CD4-positive, alpha-beta memory T cell (primary cell): Measurements from ENCODE around the gene NT5C3B. TPM values are rescaled to one million over a fixed set of nuclear protein-coding genes. Genes with fewer than 3 reads are reported as not detected.
A peak's percentile ranks its signal among the peaks of the same experiment; 100 is the strongest.

Experiments used
- CTCF ChIA-PET: fragments of 350-600 bp; sonication (Branson Sonifier 250); formaldehyde crosslinking; loops from one replicate; lab custom pipeline; 2021; ENCODE audit warnings: inconsistent platforms; ENCODE audit not compliant: partially characterized antibody; lab: Charles Lee
- POLR2A ChIA-PET: fragments of 350-600 bp; sonication (Branson Sonifier 250); formaldehyde crosslinking; loops from one replicate; lab custom pipeline; 2021; ENCODE audit not compliant: partially characterized antibody; lab: Charles Lee
- DNase-seq, 5 donors: peaks; one replicate each; pipeline versions ENCODE4 v3.0.0 to v3.0.0-alpha.2; 2020 to 2022; ENCODE audit warnings: mixed read lengths in 1 of 5
- H3K27ac ChIP-seq: one replicate; pipeline ENCODE4 v1.7.0; 2013; ENCODE audit warnings: low read depth, low read length
- H3K27me3 ChIP-seq: 2 replicates; pipeline ENCODE4 v1.7.0; 2013; ENCODE audit warnings: mild to moderate bottlenecking, low read length, moderate library complexity; ENCODE audit not compliant: insufficient read depth
- H3K36me3 ChIP-seq: 2 replicates; pipeline ENCODE4 v1.7.0; 2013; ENCODE audit warnings: mild to moderate bottlenecking, low read length, moderate library complexity; ENCODE audit not compliant: insufficient read depth
- H3K4me1 ChIP-seq: 2 replicates; pipeline ENCODE4 v1.7.0; 2013; ENCODE audit warnings: mild to moderate bottlenecking, low read length, moderate library complexity; ENCODE audit not compliant: insufficient read depth
- H3K4me3 ChIP-seq, 2 donors: one replicate each; pipeline ENCODE4 v1.7.0; 2013; ENCODE audit warnings: low read length in 2 of 2, mild to moderate bottlenecking in 1 of 2
- H3K9me3 ChIP-seq, 2 donors: one replicate each; pipeline ENCODE4 v1.7.0; 2013; ENCODE audit warnings: low read length in 2 of 2, control low read depth in 1 of 2; ENCODE audit not compliant: control insufficient read depth in 1 of 2
- H3K27ac Mint-ChIP-seq, 7 donors: one replicate each; pipeline ENCODE4 v1.8.0; 2020 to 2021; ENCODE audit warnings: mixed read lengths in 7 of 7, mild to moderate bottlenecking in 6 of 7, inconsistent platforms in 3 of 7, moderate library complexity in 3 of 7
- H3K27me3 Mint-ChIP-seq, 2 donors: one replicate each; pipeline ENCODE4 v1.8.0; 2020 to 2021; ENCODE audit warnings: mixed read lengths in 2 of 2
- H3K36me3 Mint-ChIP-seq, 2 donors: one replicate each; pipeline ENCODE4 v1.8.0; 2020 to 2021; ENCODE audit warnings: mixed read lengths in 2 of 2, inconsistent platforms in 1 of 2, mild to moderate bottlenecking in 1 of 2
- H3K4me1 Mint-ChIP-seq, 4 donors: one replicate each; pipeline ENCODE4 v1.8.0; 2020 to 2021; ENCODE audit warnings: mixed read lengths in 4 of 4, mild to moderate bottlenecking in 1 of 4
- H3K4me3 Mint-ChIP-seq, 8 donors: one replicate each; pipeline ENCODE4 v1.8.0; 2020 to 2021; ENCODE audit warnings: mixed read lengths in 8 of 8, mild to moderate bottlenecking in 7 of 8, moderate library complexity in 6 of 8, inconsistent platforms in 3 of 8
- H3K9me3 Mint-ChIP-seq, 8 donors: one replicate each; pipeline ENCODE4 v1.8.0; 2020 to 2021; ENCODE audit warnings: mixed read lengths in 8 of 8, mild to moderate bottlenecking in 5 of 8, inconsistent platforms in 3 of 8, moderate library complexity in 1 of 8
- intact Hi-C: fragments of 100-400 bp; cut with micrococcal nuclease; formaldehyde crosslinking; loops from one replicate; pipeline ENCODE4 v1.15.1; 2023
- polyA plus RNA-seq, 2 donors: library from polyadenylated mRNA; unstranded; fragments of 300-500 nt; fragmentation: Illumina TruSeq; gene quantifications; one replicate each; pipeline ENCODE4 v1.2.3, GENCODE V29; 2021
- total RNA-seq, 2 experiments: library from RNA; stranded (reverse); gene quantifications; one replicate each; pipeline ENCODE4 v1.2.3, GENCODE V29; 2021

The NT5C3B gene
- total and polyA plus RNA-seq, 4 experiments from 2014 or later: 20.9 to 42.1 (median 31.9) TPM

DNA sequence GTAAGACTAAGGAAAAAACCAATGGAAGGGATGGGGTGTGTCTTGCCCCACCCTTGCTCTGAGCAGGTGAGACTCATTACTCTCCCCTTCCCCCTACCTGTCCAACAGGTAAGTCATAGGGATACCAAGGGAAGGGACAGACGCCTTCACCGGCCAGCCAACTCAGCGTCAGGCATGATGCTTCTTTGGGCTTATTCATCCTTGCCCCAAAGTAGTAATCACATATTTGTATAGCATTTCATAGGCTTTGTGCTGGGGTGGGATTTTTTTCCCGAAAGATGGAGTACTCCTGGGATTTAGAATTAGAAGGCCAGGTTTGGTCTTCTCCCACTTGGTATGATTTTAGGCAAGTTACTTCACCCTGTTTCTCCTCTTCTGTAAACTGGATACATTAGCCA is 49.0 kb downstream of the NT5C3B start:
- H3K27ac ChIP-seq: no peak overlapping the region
- Mint-ChIP-seq H3K4me1 (peaks cover 12 to 37% (median 18%) of the 10 kb centered on the region in 4 donors), H3K4me3 (peak overlapping the region; percentile 75 to 85 (median 80)), H3K27ac (peak overlapping the region in 4 of 7 donors; percentile 29 to 61 (median 34)), H3K27me3 (peaks cover 11 to 22% of the 10 kb centered on the region in 2 donors), H3K36me3 (no peaks in the 10 kb centered on the region), H3K9me3 (peaks cover 0 to 1% (median 0%) of the 10 kb centered on the region in 8 donors)
- CTCF ChIA-PET: interaction anchor here (0.5 to 2.8 kb wide), 5 partner anchors 9 to 103 kb away, joined by 3 to 9 read pairs (median 4); partner anchors contain the start of gene P3H4
- H3K27me3 ChIP-seq: peaks cover 21% of the 10 kb centered on the region
- peaks cover 18% of the 10 kb centered on the region for H3K4me1 ChIP-seq
- H3K9me3 ChIP-seq: no peaks in the 10 kb centered on the region
- POLR2A ChIA-PET: interaction anchor here (0.6 to 1.1 kb wide), 5 partner anchors 24 to 922 kb away, joined by 3 to 4 read pairs (median 4); partner anchors contain the start of gene P3H4
- intact Hi-C loops: no loop called here
- no peak overlapping the region for H3K4me3 ChIP-seq
- DNase-seq: no peak
- no peaks in the 10 kb centered on the region for H3K36me3 ChIP-seq

DNA sequence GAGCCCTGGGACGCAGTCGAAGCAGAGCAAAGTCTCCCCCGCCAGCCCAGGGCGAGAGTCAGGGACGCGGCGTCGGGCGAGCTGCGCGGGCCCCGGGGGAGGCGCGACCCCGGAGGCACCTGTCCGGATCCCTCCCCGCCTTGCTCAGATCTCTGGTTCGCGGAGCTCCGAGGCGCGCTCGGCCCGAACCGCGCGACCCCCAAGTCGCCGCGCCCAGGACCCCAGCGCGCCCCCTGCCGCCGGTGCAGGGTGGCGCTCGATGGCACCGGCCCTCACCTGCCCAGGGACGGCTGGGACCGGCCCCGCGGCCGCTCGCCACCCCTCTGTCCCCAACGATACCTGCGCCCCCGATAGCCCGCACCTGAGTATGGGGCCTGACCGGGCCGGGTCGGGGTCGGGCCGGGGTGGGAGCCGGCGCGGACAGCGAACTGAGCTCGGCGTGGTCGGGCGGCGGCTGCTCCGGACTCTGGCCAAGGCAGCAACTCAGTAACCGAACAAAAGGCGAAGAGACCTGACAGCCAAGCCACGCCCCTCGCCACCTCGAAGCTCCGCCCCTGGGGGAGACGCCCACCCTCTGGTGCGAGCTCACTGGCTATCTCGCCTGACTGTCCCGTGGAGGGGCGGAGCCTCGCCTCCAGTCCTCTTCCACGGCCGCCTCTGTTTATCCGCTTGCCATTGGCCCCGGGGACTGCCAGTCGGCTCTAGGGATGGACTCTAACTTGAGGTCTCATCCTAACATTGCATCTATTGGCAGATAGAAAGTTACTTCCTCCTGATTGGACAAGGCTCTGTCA is 49.6 kb downstream of the NT5C3B start, which contains the start of gene JUP:
Gene JUP, minus strand, starts transcription at position 485 of the 794 bp plus-strand sequence. CDS start 14,857 bp downstream, outside the sequence.
- H3K27me3 ChIP-seq: peaks cover 21% of the 10 kb centered on the region

DNA sequence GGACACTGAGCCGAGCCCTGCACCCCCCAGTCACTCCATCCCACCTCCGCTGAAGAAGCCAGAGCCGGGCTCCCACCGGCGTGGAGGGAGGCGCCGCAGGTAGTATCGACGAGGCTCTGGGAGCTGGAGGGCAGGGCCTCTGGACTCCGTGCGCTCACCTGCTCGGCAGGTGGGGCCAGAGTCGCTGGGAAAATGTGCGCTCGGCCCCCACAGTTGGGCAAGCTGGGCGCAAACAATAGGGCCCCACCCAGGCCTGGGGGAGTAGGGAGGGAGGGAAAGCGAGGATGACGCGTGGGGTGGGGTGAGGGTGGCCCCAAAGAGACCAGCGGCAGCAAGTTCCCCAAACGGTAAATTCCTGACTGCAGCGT is 50.2 kb downstream of the NT5C3B start:
- peak overlapping the region in 1 of 2 donors; percentile 32 for H3K4me3 ChIP-seq
- no peak overlapping the region for H3K27ac Mint-ChIP-seq
- no peak for DNase-seq
- CTCF ChIA-PET: interaction anchor here (1.3 to 2.8 kb wide), 4 partner anchors 10 to 123 kb away, joined by 4 to 9 read pairs (median 5); partner anchors contain the start of gene P3H4
- no peaks in the 10 kb centered on the region for H3K9me3 ChIP-seq
- no peak overlapping the region for H3K27ac ChIP-seq
- H3K27me3 ChIP-seq: peaks cover 21% of the 10 kb centered on the region
- peaks cover 0 to 2% (median 0%) of the 10 kb centered on the region in 8 donors for H3K9me3 Mint-ChIP-seq
- H3K4me3 Mint-ChIP-seq: peak overlapping the region in 7 of 8 donors; percentile 46 to 78 (median 70)
- H3K27me3 Mint-ChIP-seq: peaks cover 11 to 29% of the 10 kb centered on the region in 2 donors
- POLR2A ChIA-PET: interaction anchor here (0.9 kb wide), 2 partner anchors 15 to 94 kb away, joined by 3 read pairs; no protein-coding TSS in a partner anchor
- no peaks in the 10 kb centered on the region for H3K36me3 Mint-ChIP-seq
- no peaks in the 10 kb centered on the region for H3K36me3 ChIP-seq
- intact Hi-C loops: no loop called here
- H3K4me1 Mint-ChIP-seq: peaks cover 12 to 36% (median 18%) of the 10 kb centered on the region in 4 donors
- peaks cover 18% of the 10 kb centered on the region for H3K4me1 ChIP-seq

More for the DNA sequence above, 49.6 kb downstream of the NT5C3B start, which contains the start of gene JUP:
- no peaks in the 10 kb centered on the region for H3K9me3 ChIP-seq
- peaks cover 12 to 37% (median 18%) of the 10 kb centered on the region in 4 donors for H3K4me1 Mint-ChIP-seq
- H3K27me3 Mint-ChIP-seq: peaks cover 11 to 28% of the 10 kb centered on the region in 2 donors
- intact Hi-C loops: no loop called here
- peak within 1 kb of the TSS in 4 of 7 donors; percentile 29 to 74 (median 50) for H3K27ac Mint-ChIP-seq
- ChIA-PET CTCF (interaction anchor here (0.5 to 2.8 kb wide), 7 partner anchors 8 to 124 kb away, joined by 3 to 9 read pairs (median 4); partner anchors contain the start of gene P3H4), POLR2A (interaction anchor here (0.6 to 1.1 kb wide), 6 partner anchors 25 to 922 kb away, joined by 3 to 4 read pairs (median 4); partner anchors contain the start of gene P3H4)
- H3K4me1 ChIP-seq: peaks cover 18% of the 10 kb centered on the region
- H3K36me3 Mint-ChIP-seq: no peaks in the 10 kb centered on the region
- DNase-seq: peak; percentile 80 to 90 (median 86)
- peak within 1 kb of the TSS in 1 of 2 donors; percentile 32 for H3K4me3 ChIP-seq
- peaks cover 0 to 1% (median 0%) of the 10 kb centered on the region in 8 donors for H3K9me3 Mint-ChIP-seq
- H3K4me3 Mint-ChIP-seq: peak within 1 kb of the TSS; percentile 75 to 85 (median 80)
- no peak within 1 kb of the TSS for H3K27ac ChIP-seq
- no peaks in the 10 kb centered on the region for H3K36me3 ChIP-seq

GRCh38 chr17:41785091-41785858 is 50.8 kb downstream of the NT5C3B start:
- H3K27ac Mint-ChIP-seq: peak overlapping the region in 1 of 7 donors; percentile 74
- H3K9me3 Mint-ChIP-seq: peaks cover 0 to 3% (median 0%) of the 10 kb centered on the region in 8 donors
- Histone ChIP-seq H3K9me3 (no peaks in the 10 kb centered on the region), H3K27ac (no peak overlapping the region), H3K36me3 (no peaks in the 10 kb centered on the region), H3K4me3 (peak overlapping the region in 1 of 2 donors; percentile 32), H3K4me1 (peaks cover 18% of the 10 kb centered on the region), H3K27me3 (peaks cover 21% of the 10 kb centered on the region)
- H3K4me3 Mint-ChIP-seq: peak overlapping the region; percentile 46 to 78 (median 68)
- peaks cover 8 to 32% (median 15%) of the 10 kb centered on the region in 4 donors for H3K4me1 Mint-ChIP-seq
- no peaks in the 10 kb centered on the region for H3K36me3 Mint-ChIP-seq
- CTCF ChIA-PET: interaction anchor here (1.6 to 2.8 kb wide), 3 partner anchors 11 to 122 kb away, joined by 4 to 9 read pairs (median 6); partner anchors contain the start of gene P3H4
- H3K27me3 Mint-ChIP-seq: peaks cover 11 to 29% of the 10 kb centered on the region in 2 donors
- POLR2A ChIA-PET: interaction anchor here (0.9 kb wide), 1 partner anchor 15 kb away, joined by 3 read pairs; no protein-coding TSS in a partner anchor
- DNase-seq: no peak
- intact Hi-C loops: no loop called here

DNA sequence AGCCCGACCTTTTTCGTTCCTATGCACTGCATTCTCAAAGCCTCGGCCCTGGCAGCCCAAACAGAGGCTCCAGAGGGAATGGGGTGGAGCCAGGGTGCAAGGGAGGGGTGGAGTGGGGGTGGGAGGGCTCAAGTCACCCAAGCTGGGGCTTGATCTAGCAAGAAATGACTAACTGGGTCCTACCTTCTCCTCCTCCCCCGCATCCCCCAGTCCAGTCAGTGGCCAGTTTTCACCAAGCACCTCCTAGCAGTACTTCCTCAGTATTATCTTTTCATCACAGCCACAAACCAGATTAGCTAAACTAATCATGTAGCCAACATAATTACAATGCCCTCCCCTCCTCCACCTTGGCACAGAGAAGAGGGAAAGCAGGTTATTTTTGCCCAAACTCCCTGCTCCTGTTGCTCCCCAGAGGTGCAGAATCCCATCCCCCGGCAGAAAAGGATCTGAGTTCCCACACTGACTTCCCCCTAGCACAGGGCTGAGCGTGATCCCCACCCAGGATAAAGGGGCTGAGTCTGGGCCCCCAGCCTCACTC is 51.8 kb downstream of the NT5C3B start:
- Histone ChIP-seq H3K4me3 (no peak overlapping the region), H3K27ac (no peak overlapping the region), H3K9me3 (no peaks in the 10 kb centered on the region), H3K36me3 (no peaks in the 10 kb centered on the region), H3K4me1 (peaks cover 18% of the 10 kb centered on the region), H3K27me3 (peaks cover 21% of the 10 kb centered on the region)
- ChIA-PET POLR2A (no interaction called here), CTCF (no interaction called here)
- peak overlapping the region in 3 of 8 donors; percentile 24 to 41 (median 25) for H3K4me3 Mint-ChIP-seq
- intact Hi-C loops: no loop called here
- peaks cover 0 to 3% (median 0%) of the 10 kb centered on the region in 8 donors for H3K9me3 Mint-ChIP-seq
- H3K36me3 Mint-ChIP-seq: no peaks in the 10 kb centered on the region
- H3K27me3 Mint-ChIP-seq: peaks cover 8 to 29% of the 10 kb centered on the region in 2 donors
- no peak overlapping the region for H3K27ac Mint-ChIP-seq
- peaks cover 8 to 32% (median 12%) of the 10 kb centered on the region in 4 donors for H3K4me1 Mint-ChIP-seq
- no peak for DNase-seq

- ChIA-PET CTCF (no interaction called here), POLR2A (no interaction called here)
- Mint-ChIP-seq H3K4me3 (peak overlapping the region in 1 of 8 donors; percentile 34), H3K27me3 (peaks cover 8 to 29% of the 10 kb centered on the region in 2 donors), H3K9me3 (peaks cover 0 to 3% (median 0%) of the 10 kb centered on the region in 8 donors), H3K4me1 (peaks cover 3 to 14% (median 9%) of the 10 kb centered on the region in 4 donors), H3K27ac (no peak overlapping the region), H3K36me3 (no peaks in the 10 kb centered on the region)
- Histone ChIP-seq H3K4me3 (no peak overlapping the region), H3K27ac (no peak overlapping the region), H3K9me3 (no peaks in the 10 kb centered on the region), H3K4me1 (peaks cover 18% of the 10 kb centered on the region), H3K36me3 (no peaks in the 10 kb centered on the region), H3K27me3 (peaks cover 21% of the 10 kb centered on the region)
- no peak for DNase-seq
- intact Hi-C loops: no loop called here
These were observed 53.9 kb downstream of the NT5C3B start for GRCh38 chr17:41782142-41782541.
